TTC549 (cell line): Measurements from ENCODE around the gene SLC25A27.

Experiments
- FAIRE-seq: peaks from 2 replicates; lab custom pipeline; 2012; peaks lifted over from hg19 to GRCh38; lab: Jason Lieb, UNC

The SLC25A27 gene

GRCh38 chr6:46719099-46719498 lies 66.3 kb downstream of the SLC25A27 start:
- no peak for FAIRE-seq

GRCh38 chr6:46720401-46720800 lies 67.6 kb downstream of the SLC25A27 start:
- no peak for FAIRE-seq
